Body of pancreas (tissue), 4 donors: ENCODE results near the gene FUT2.

Experiments
- CTCF ChIP-seq, 7 experiments: fragments of 450-650 bp in 4 of 7; fragments of 200-600 bp in 3 of 7; sonication (generic) in 3 of 7; IDR thresholded peaks; one replicate each; pipeline ENCODE4 v1.5.1; 2016 to 2019; ENCODE audit warnings: antibody characterized with exemption in 7 of 7
- POLR2A ChIP-seq, 3 donors: fragments of 450-650 bp; IDR thresholded peaks; one replicate each; pipeline ENCODE4 v1.6.1; 2016; ENCODE audit warnings: antibody characterized with exemption in 3 of 3, mild to moderate bottlenecking in 2 of 3

GRCh38 chr19:48755084-48755641 lies 59.4 kb downstream of the FUT2 start, which contains the start of gene FGF21:
- TF ChIP-seq POLR2A (IDR thresholded peaks at IDR 0.05) (no peak), CTCF (IDR thresholded peaks at IDR 0.05) (no peak)
